Measurements from ENCODE around the gene MAN2A2. TPM values are rescaled to one million over a fixed set of nuclear protein-coding genes. Genes with fewer than 3 reads are reported as not detected.

MAN2A2 gene
- polyA plus RNA-seq, 3 donors = 43.5 to 57.4 (median 51.8) TPM

GRCh38 chr15:90972133-90972532 is 69.0 kb downstream of the MAN2A2 start:
- no peak for DNase-seq (ENCODE audit: extremely low read depth in 1 of 11, low read depth in 9 of 11, low spot score in 4 of 11)

Other genes with a start within 250 kb of the MAN2A2 start
- 10 to 100 TPM; 10.4 to 12.2 (median 11.5) TPM for gene BLM, start 186.0 kb upstream of the MAN2A2 start, polyA plus RNA-seq (ENCODE audit: insufficient read length in 3 of 3)
- gene FURIN, start 34.7 kb upstream of the MAN2A2 start, polyA plus RNA-seq (ENCODE audit: insufficient read length in 3 of 3) = 10 to 100 TPM; 35.5 to 51.2 (median 51.0) TPM
- 10 to 100 TPM; 11.3 to 20.4 (median 18.9) TPM for gene FES, start 18.8 kb upstream of the MAN2A2 start, polyA plus RNA-seq (ENCODE audit: insufficient read length in 3 of 3)
- 10 to 100 TPM; 15.6 to 21.0 (median 19.7) TPM for gene HDDC3, start 29.2 kb downstream of the MAN2A2 start, polyA plus RNA-seq (ENCODE audit: insufficient read length in 3 of 3)
- gene UNC45A, start 32.0 kb downstream of the MAN2A2 start, polyA plus RNA-seq (ENCODE audit: insufficient read length in 3 of 3) = 10 to 100 TPM; 61.1 to 75.0 (median 71.4) TPM
- gene RCCD1, start 51.6 kb downstream of the MAN2A2 start, polyA plus RNA-seq (ENCODE audit: insufficient read length in 3 of 3) = 10 to 100 TPM; 13.8 to 18.9 (median 16.5) TPM
- 10 to 100 TPM; 60.8 to 92.6 (median 92.0) TPM for gene PRC1, start 91.2 kb downstream of the MAN2A2 start, polyA plus RNA-seq (ENCODE audit: insufficient read length in 3 of 3)
- 10 to 100 TPM; 17.9 to 21.7 (median 18.0) TPM for gene VPS33B, start 119.3 kb downstream of the MAN2A2 start, polyA plus RNA-seq (ENCODE audit: insufficient read length in 3 of 3)
- gene SV2B, start 197.0 kb downstream of the MAN2A2 start, polyA plus RNA-seq (ENCODE audit: insufficient read length in 3 of 3) = 1 to 10 TPM in 1 of 3 donors, under 1 TPM in 2; 0.50 to 1.8 (median 0.88) TPM

All from renal cortex interstitium (tissue), 11 donors.